Kidney epithelial cell (primary cell): ENCODE results near the gene ROPN1L. TPM values are rescaled to one million over a fixed set of nuclear protein-coding genes. Genes with fewer than 3 reads are reported as not detected.

Experiments used
- DNase-seq: peaks from one replicate; pipeline ENCODE4 v3.0.0-alpha.2; 2010; ENCODE audit warnings: low read depth
- H3K27me3 ChIP-seq: 2 replicates; pipeline ENCODE4 v1.6.0; 2011; ENCODE audit warnings: low read length; ENCODE audit not compliant: control insufficient read depth, insufficient read depth
- H3K36me3 ChIP-seq: 2 replicates; pipeline ENCODE4 v1.5.1; 2011; ENCODE audit warnings: low read length; ENCODE audit not compliant: control insufficient read depth, insufficient read depth
- H3K4me3 ChIP-seq: 2 replicates; pipeline ENCODE4 v1.5.1; 2011; ENCODE audit warnings: low read depth, mild to moderate bottlenecking, control low read depth, low read length
- CTCF ChIP-seq: IDR thresholded peaks from 2 replicates; pipeline ENCODE4 v1.5.1; 2011; ENCODE audit warnings: mild to moderate bottlenecking, moderate library complexity, low read length, control low read depth, inconsistent platforms; ENCODE audit not compliant: insufficient read depth, poor library complexity, severe bottlenecking
- total RNA-seq: library from RNA; depleted of rRNA; stranded (reverse); fragments of >200 nt; gene quantifications from 2 replicates; pipeline ENCODE4 v1.2.3, GENCODE V29; 2015

The ROPN1L gene
- total RNA-seq, 1 donor from 2014 or later, result 0.21 TPM

DNA sequence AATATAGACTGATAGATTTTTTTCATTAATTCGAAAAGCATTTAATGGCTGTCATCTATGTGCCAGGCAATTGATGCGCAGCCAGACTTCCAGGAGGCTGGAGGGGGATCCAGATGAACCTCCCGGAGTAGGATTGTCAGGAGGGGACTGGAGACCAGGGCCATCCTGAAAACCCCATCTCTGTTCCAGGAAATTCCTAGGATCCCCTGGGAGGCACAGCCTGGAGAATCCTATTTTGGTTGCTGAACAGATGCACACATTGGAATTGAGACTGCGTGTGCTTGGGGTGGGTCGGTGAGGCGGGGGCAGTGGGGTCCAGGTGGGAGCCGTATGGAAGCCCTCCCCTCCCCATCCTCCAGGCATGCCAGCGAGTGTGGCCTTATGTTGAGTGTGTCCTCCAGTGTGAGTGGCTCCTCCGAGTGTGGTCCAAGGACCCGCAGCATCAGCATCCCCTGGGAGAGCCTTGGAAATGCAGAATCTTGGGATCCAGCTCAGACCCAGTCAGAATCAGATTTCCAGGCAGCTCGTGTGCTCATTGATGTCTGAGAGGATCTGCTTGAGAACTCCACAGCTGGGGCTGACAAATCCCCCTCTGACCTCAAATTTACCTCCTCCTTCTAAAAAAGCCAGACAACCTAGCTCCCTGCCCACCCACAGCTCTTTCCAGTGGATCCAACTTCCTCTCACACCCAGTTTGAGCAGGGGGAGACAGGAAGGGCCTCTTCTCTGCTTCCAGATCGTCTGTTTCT, 38.7 kb downstream of the ROPN1L start:
- Histone ChIP-seq H3K36me3 (no peaks in the 10 kb centered on the region), H3K4me3 (no peak overlapping the region), H3K27me3 (no peaks in the 10 kb centered on the region)
- DNase-seq, result no peak
- TF ChIP-seq CTCF, result no peak

DNA sequence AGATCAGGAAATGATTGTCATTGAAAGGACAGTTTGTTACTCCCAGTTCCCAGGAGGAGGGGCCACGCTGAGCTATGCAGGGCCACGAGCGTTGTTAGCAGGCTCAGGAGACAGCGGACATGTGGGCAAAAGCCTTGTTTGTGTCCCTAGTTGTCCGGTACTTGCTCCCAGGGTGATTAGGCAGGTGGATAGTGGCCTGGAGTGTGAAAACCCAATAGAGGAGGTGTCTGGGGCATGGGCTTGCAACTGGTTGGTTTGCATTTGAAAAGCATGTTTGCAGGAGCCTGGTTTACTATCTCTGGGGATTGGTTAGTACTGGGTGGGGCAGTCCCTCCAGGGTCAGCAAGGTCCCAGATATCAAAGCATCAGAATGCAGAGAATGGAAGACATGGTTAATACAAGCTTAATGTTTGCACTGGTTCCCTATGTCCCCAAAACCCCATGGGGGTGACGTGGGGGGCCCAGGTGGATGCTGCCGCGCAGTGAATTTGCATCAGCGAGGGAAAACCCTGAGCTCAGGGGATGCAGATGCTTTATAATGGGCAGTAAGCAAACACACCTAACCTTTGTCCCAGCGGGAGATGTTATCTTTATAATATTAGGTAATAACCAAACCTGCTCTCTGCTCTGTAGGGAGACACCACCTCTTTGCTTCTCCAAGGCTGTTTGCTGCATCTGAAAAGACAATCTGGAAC, 39.7 kb downstream of the ROPN1L start:
- no peak for TF ChIP-seq CTCF
- no peaks in the 10 kb centered on the region for H3K36me3 ChIP-seq
- no peak overlapping the region for H3K4me3 ChIP-seq
- no peaks in the 10 kb centered on the region for H3K27me3 ChIP-seq
- DNase-seq, result no peak

- no peaks in the 10 kb centered on the region for H3K27me3 ChIP-seq
- DNase-seq, result no peak
- H3K4me3 ChIP-seq, result no peak overlapping the region
- TF ChIP-seq CTCF, result no peak
- H3K36me3 ChIP-seq, result no peaks in the 10 kb centered on the region
These were observed 41.3 kb downstream of the ROPN1L start for GRCh38 chr5:10482791-10483530.

GRCh38 chr5:10484774-10485141, 43.1 kb downstream of the ROPN1L start:
- no peaks in the 10 kb centered on the region for H3K36me3 ChIP-seq
- DNase-seq, result no peak
- H3K27me3 ChIP-seq, result no peaks in the 10 kb centered on the region
- no peak for TF ChIP-seq CTCF
- no peak overlapping the region for H3K4me3 ChIP-seq

DNA sequence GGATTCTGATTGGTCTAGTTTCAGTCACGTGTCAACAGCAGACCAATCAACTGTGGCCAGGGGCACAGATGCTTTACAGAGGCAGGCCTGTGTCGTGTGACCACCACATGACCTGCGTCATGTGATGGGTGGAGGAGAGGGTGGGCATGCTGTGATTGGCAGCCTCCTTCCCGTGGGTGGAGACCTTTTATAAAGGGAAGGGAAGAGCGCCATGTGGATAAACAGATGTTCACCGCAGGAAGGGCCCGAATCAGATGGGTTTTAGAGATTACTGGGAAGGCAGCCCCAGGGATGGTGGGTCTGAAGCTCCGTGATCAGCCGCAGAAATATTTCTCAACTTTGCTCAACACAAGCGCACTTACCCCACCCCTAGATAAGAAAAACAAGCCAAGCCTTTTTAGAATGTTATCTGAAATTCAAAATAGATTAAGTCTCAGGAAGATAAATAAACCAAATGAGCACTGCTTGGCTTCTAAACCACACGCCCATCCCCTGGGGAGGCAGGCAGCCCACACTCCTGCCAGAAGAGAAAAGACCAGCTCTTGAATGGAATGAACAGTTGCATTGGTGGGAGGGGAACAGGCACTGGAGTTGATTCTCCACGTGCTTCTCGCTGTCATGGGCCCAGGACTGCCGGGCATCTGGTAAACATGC, 43.6 kb downstream of the ROPN1L start:
- Histone ChIP-seq H3K36me3 (no peaks in the 10 kb centered on the region), H3K27me3 (no peaks in the 10 kb centered on the region), H3K4me3 (no peak overlapping the region)
- no peak for TF ChIP-seq CTCF
- no peak for DNase-seq
